CD1c-positive myeloid dendritic cell (primary cell): Measurements from ENCODE around the gene RASSF3.

ENCODE experiments used
- DNase-seq: peaks from one replicate; pipeline ENCODE4 v3.0.0-alpha.2; 2016; ENCODE audit errors: extremely low spot score

The RASSF3 gene

DNA sequence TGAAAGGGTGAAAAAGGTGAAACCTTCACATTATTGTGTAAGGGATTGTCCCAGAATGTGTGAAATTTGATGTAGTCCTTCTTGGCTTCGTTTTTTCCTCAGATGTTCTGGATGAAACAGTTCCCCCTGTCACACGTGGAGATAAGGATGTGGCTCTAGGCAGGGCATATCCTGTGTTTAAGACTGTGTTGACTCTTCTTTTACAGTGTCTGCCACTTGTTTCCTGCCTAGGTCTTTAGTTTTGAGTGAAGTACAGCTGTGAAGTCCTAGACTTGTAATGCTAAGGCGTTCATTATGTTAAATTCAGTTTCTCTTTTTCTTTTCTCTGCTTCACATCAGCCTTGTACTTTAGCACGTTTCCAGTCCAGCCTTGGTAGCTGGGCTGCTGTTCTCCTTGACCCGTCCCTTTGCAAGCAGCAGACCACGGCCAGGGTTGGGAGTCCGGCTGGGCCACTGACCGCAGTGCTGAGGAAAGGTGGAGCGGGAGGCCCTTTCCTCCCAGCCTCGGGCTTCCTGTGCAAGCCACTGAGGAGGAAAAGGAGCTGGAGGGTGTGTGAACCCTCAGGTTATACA is 59.1 kb downstream of the RASSF3 start:
- peak; percentile 37 for DNase-seq

DNA sequence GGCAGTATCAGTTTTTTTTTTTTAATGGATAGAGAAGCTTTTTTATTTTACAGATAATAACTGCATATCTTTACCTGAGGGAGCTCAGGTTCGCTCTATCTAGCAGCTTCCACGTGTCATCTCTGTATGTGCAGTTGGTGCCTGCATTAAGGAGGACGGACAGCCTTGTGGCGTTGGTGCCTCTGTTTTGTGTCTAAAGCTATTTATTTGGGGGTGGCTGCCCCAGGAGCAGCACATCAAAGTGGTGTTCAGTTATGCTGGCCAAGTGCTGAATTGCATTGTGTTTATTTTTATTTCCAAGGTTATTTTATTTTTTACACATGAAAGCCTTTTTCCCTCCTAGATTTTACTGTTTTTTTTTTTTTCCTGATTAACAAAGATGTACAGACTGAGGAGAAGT is 59.7 kb downstream of the RASSF3 start:
- no peak for DNase-seq

DNA sequence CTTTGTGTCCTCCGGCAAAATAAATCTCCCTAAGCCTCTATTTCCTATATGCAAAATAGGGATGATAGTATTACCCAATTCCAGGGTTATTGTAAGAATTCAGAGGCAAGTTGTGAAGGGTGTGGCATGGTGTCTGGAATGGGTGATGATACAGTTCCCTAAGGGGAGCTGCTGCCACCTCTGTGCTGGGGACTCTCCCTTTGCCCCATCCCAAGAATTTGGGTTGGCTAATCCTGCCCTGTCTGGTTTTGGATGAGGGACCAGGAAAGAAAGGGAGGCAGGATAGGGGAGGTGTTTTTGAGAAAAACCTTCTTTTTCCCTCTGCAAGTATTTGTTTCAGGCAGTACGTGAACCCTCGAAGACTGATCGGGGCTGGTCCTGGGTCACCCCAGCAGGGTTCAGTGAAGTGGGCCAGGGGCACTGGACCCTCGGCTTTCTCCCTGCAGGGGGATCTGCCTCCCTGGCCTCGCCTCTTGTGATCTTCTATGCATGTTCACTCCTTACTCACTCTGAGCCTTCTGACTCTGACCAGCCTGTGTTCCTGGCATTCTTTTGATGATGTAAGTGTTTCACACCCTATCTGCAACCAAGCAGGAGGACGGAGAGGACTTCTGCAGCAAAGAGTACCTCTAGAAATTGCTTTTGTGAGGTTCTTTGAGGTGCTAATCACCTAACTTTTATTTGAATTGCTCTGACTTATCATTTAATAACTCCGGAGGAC is 60.8 kb downstream of the RASSF3 start:
- no peak for DNase-seq

GRCh38 chr12:64671681-64672080 is 61.4 kb downstream of the RASSF3 start:
- no peak for DNase-seq

GRCh38 chr12:64672925-64673409 is 62.7 kb downstream of the RASSF3 start:
- DNase-seq: peak; percentile 32

GRCh38 chr12:64673490-64674169 is 63.3 kb downstream of the RASSF3 start:
- DNase-seq: no peak

GRCh38 chr12:64674367-64674922 is 64.2 kb downstream of the RASSF3 start:
- DNase-seq: no peak

- no peak for DNase-seq
These were observed 65.5 kb downstream of the RASSF3 start for GRCh38 chr12:64675795-64676194.

DNA sequence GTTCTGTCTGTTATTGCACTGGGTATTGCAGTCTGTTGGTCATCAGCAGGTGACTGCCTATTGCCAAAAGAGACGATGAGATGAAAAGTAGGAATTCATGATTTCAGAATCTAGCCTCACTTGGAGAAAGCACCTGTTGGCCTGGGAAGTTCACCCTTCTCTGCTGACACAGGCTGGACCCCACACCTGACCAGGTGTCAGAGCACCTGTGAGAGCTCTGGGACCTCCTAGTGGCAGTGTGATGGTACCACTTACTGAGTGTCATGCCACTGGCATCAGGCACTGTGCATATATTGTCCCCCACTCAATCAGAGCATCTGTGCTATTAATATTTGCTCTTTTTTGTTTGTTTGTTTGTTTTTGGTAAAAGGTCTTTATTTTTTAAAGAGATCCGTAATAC is 68.0 kb downstream of the RASSF3 start:
- DNase-seq: no peak

DNA sequence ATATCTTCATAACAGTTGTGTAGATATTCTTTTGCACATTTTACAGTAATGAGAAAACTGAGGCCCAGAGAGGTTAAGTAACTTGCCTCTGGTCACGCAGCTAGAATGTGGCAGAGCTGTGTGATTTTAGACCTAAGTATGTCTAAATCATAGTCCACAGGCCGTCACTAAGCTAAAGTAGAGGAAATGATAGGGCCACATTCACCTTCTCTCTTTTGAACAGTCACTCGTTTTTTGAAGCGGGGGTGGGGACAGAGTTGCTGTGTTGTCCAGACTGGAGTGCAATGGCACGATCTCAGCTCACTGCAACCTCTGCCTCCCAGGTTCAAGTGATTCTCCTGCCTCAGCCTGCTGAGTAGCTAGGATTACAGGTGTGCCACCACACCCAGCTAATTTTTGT is 68.5 kb downstream of the RASSF3 start:
- no peak for DNase-seq

- peak; percentile 70 for DNase-seq
These were observed 69.2 kb downstream of the RASSF3 start for GRCh38 chr12:64679487-64680001.

DNA sequence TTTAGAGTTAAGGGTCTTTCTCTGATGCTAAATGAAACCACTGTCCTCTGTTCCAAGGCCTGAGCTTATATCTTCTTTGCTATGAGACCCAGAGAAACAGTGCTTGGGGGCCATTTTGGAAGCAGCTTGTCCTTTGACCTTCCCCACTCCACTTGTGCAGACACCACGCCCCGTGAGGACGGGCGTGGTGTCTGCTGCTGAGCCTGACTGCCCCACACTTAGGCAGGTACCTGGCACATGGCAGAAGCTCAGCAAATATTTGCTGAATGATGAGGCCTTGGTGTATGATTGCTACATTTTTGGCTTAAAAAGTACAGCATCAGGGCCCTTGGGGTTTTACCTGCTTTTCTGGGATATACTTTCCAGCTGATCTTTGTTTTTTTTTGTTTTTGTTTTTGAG is 69.9 kb downstream of the RASSF3 start:
- no peak for DNase-seq

GRCh38 chr12:64681200-64682052 is 71.1 kb downstream of the RASSF3 start:
- DNase-seq: no peak

- DNase-seq: peak; percentile 32
These were observed 72.4 kb downstream of the RASSF3 start for GRCh38 chr12:64682572-64683277.

DNA sequence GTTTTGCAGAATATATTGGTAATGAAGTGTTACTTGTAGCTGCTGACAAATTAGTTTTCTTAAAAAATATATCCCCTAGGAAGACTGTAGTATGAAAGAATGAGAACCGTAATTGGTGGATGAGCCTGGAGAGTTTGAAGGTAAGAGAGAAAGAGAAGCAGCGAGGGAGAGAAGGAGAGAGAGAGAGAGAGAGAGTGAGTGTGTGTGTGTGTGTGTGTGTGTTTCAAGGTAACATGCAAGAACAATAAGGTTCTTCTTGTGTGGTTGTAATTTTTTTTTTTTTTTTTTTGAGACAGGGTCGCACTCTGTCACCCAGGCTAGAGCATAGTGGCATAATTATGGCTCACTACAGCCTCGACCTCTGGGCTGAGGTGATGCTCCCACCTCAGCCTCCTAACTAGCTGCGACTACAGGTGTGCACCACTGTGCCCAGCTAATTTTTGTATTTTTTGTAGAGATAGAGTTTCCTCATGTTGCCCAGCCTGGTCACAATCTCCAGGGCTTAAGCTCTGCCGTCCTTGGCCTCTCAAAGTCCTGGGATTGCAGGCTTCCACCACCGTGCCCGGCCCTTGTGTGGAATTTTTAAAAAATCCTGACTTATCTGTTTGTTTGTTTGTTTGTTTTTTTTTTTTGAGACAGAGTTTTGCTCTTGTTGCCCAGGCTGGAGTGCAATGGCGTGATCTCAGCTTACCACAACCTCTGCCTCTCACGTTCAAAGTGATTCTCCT is 73.7 kb downstream of the RASSF3 start:
- DNase-seq: no peak

DNA sequence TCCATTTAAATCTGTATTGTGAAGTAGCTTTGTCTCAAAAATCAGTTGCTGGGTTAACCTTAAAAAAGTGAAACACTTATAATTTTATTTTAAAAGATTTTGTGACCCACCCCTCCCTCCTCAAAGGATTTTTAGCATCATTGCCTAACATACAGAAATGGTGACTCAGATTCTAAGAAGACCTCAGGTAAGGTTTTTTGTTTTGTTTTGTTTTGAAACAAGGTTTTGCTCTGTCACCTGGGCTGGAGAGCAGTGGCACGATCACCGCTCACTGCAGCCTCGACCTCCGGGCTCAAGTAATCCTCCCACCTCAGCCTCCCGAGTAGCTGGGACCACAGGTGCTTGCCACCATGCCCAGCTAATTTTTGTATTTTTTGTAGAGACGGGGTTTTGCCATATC is 74.8 kb downstream of the RASSF3 start:
- no peak for DNase-seq

GRCh38 chr12:64685605-64686004 is 75.3 kb downstream of the RASSF3 start:
- no peak for DNase-seq

GRCh38 chr12:64687816-64688215 is 77.5 kb downstream of the RASSF3 start:
- DNase-seq: no peak

- DNase-seq: no peak
These were observed 77.9 kb downstream of the RASSF3 start for GRCh38 chr12:64688219-64688618.

DNA sequence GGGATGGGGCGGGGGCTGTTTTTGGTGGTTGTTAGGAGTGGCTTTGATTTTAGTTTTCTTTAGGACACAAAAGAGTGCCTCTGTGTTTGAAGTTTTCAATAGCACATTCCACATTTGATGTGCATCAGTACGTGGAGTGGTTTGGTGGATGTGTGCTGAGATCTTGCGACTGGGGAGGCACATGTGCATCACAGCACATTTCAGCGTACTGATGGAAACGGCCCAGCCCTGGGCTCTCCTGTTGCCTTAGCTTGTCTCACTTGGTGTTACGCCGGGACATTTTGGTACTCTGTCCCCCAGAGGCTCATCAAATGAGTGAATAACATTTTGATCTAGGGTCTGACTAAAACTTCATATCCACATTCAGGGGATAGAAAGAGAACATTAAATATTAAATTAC is 78.4 kb downstream of the RASSF3 start:
- no peak for DNase-seq
